Right forelimb (tissue), 1 donor: Measurements from ENCODE around the gene ACAD10.
"Not testable (repeated sequence)": the region's sequence is repeated elsewhere in the genome, so short reads cannot be mapped to it uniquely, and the experiment has no call there.

Source experiments
- DNase-seq: peaks from one replicate; pipeline ENCODE4 v3.0.0-alpha.2; 2018

Gene ACAD10

GRCh38 chr12:111685811-111686573 lies at the start of gene ACAD10, which contains the start of gene BRAP:
TSS of gene ACAD10 (plus strand) at chr12:111686053. CDS start at chr12:111692710, 6,657 bp downstream.
TSS of gene BRAP (minus strand) at chr12:111685956. CDS start at chr12:111685792, 164 bp downstream.
- DNase-seq = peak; percentile 96

DNA sequence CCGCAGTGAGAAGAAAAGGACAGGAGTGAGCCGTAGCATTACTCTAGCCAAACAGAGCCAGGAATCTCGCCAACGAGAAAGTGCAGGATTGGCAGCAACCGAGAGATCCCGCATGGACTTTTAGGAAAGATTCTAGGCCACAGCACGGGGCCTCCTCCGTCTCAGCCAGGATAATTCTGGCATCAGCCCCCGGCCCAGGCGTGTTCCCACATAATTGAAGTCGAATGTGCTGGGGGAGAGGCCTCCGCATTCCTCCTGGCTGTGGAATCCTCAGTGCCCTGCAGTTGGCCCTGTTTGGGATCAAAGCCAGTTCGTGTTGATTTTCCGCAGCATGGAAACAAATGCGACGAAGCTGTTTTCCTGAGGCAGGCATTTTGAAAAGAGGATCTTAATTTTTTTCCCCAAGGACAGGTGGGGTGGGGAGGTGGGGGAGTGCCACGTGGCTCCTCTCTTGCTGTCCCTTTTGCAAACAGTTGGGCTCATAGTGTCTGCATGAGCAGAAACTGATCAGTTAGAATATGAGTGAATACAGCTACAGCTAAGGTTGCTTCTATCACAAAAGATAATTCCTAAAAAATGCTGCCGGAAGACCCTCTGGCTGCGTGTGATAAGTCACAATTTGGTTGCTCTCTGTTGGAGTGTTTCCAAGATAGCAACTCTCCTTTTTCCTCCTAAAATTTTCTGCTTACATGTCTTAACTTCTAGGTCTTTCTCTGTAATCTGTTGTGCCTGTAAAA lies 49.5 kb upstream of the ACAD10 start:
- DNase-seq = peak; percentile 93

GRCh38 chr12:111638556-111638955 lies 47.3 kb upstream of the ACAD10 start:
- no peak for DNase-seq

GRCh38 chr12:111640506-111640905 lies 45.3 kb upstream of the ACAD10 start:
- no peak for DNase-seq

DNA sequence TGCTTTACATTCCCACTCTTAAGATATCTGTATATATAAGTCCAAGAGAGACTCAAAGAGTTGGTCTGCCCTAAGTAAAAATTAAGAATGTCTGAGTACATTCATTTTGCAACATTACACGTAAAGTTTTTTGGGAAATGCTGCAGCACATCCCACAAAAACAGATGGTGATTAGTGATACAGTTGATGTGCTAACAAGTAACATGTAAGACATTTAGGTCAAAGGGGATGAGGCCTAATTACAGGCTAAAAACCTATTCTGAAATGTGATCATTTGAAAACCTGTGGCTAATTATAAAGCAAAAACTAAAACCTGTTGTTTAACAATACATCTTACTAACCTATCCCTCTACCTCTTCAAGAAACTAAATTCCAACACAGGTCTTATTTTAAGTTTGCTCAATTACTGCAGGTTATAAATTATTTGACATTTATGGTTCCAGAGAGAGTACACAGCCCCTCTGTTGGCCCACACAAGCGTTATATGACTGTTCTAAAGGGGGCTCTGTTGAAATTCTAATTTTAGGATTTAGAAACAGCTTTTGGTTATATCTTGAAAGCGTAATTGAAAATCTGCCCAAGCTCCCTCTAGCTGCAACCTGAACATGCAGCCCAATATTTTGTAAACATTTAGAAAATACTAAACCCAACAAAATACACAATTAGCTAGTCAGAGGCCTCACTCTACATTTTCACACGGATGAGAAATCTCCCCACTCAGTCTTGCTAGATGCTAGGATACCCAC lies 43.0 kb upstream of the ACAD10 start:
- DNase-seq = no peak

GRCh38 chr12:111643427-111643826 lies 42.4 kb upstream of the ACAD10 start:
- DNase-seq = no peak

- no peak for DNase-seq
Measured at GRCh38 chr12:111645433-111645832, 40.4 kb upstream of the ACAD10 start.

DNA sequence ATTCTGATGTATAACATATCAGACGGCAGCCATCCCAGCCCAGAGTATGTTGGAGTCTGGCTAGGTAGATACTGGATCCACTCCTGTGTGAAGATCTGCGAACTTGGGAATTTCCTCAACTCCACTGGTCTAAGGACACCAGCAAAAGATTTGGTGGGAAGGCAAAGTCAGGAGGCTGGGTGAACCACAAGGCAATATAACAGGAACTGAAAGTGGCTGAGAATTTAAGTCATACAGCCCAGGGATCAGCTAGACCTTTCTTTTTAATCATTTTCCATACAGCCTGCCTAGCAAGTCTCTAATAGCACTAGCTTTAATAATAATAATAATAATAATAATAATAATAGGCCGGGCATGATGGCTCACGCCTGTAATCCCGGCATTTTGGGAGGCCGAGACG lies 34.9 kb upstream of the ACAD10 start:
- no peak for DNase-seq

GRCh38 chr12:111652530-111652929 lies 33.3 kb upstream of the ACAD10 start:
- DNase-seq = not testable (repeated sequence)

DNA sequence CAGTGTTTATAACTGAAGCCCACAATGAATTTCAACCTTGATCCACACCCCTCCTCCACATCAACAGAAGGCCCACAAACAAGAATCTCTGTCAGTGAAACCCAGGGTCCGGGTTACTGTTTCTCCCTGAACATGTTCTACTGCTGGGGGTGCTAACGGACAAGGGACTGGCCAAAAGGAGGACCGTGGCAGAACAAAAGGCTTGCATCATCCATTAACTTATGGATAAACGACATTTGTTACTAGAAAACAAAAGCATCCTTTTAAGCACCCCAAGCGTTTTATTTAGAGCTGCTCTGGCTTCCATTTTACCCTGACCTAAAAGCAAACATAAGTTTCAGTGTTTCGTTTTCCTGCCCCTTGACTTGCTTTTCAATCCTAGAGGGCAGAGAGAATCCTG lies 32.3 kb upstream of the ACAD10 start:
- DNase-seq = no peak

DNA sequence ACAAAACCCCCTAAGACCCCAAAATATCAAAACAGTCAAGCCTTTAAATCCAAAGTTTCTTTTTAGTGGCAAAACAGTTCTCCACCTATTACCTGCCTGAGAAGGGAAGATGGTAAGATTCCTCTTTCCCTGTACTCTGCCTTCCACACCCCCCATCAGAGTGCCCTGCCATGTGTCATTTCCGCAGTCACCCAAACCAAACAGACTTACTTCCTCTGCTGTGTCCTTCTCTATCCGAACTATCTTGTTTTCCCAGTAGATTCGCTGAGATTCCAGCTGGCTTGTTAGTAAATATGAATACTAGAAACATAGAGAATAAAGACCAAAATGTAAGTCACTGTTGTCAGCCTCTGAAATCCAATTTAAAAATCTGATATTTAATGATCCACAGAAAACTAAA lies 30.5 kb upstream of the ACAD10 start:
- no peak for DNase-seq

- DNase-seq = no peak
Measured at GRCh38 chr12:111656016-111656415, 29.8 kb upstream of the ACAD10 start.

DNA sequence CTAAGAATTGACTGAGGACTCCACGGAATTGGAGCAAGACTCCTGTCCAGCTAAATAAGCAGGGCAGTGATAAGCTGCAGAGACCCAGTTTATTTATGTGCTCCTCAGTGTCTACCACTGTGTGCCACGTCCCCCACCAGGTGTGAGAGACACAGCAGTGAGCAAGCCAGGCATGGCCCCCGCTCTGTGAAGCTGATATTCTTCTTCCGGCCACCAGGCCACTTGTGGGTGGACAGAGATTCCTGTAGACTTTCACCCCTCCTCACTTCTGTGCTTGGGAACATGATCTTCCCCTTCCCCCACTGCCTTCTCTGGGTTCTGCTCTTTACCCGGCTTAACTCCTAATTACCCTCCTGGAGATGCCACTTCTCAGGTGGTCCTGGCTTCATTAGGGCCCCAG lies 21.4 kb upstream of the ACAD10 start:
- no peak for DNase-seq

DNA sequence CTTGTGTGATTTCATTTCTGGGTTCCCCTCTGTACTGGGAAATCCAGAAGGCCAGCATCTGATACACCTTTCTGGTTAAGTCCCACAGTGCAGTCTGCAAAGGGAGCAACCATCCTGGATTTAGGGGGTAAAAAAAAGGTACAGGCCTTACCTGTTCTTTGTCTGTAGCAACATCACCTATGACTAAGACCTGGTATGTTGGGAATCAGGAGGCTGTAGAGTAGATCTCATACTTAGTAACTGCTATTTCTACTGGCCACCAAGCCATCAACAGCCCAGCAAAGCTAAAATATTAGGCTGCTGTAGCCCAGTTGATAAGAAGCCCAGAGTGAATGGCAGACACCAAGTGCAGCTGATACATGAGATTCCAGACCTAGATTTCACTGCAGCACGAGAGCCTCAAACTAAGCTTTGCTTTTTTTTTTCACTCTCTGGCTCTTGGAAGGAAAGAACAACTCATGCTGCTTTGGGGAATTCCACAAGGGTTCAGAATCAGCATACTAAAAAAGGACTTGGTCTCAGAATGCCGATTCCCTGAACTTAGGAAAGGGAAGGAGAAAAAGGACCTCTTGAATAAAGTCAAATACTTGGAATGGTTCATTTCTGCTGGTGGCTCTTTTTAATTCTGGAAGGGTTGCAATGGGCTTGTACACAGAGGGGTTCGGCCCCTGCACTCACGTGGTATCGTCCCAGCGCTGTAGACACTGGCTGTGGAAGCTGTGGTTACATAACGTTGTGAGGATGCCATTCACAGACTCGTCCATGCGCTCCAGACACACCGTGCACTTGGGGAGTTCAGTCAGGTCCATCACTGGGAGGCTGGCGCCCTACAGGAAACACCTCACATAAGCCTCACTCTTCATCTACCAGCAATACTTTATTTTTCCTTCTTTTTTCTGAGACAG lies 20.6 kb upstream of the ACAD10 start:
- DNase-seq = no peak

DNA sequence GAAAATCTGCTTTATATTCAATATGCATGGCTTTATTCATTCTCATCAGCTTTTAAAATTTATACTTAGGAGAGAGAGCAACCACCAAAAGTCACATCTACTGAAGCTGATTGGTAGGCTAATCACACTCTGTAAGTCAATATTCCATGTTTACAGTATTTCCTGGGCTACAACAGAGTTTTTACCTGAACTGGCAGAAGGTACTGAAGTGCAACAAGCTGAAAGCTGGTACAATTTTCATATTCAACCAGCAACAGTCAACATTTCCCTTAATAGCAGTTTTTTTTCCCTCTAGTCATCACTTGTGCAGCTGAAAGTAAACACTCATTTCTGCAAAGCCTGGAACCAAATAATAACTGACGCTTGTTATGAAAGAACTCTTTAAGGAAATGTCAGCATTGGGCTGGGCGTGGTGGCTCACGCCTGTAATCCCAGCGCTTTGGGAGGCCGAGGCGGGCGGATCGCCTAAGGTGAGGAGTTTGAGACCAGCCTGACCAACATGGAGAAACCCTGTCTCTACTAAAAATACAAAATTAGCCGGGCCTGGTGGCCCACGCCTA lies 13.0 kb upstream of the ACAD10 start:
- no peak for DNase-seq

GRCh38 chr12:111673503-111673902 lies 12.3 kb upstream of the ACAD10 start:
- no peak for DNase-seq

DNA sequence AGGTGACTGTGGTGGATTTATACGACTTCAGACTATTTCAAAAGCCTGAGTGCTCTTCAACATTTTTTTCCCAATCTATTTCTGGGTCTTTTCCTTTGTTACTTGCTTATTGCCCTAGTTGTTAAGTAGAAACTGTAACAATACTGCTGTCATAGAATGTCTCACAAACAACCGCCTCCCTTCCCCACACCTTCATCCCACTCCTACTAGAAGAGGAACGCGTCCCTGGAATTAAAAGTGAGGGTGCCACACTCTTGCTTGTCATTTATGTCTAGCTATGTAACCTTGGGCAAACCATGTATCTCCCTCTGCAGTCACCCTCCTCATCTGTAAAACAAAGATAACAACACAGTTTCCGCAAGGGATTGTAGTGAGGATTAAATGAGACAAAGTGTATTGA lies 8.7 kb upstream of the ACAD10 start:
- DNase-seq = no peak

DNA sequence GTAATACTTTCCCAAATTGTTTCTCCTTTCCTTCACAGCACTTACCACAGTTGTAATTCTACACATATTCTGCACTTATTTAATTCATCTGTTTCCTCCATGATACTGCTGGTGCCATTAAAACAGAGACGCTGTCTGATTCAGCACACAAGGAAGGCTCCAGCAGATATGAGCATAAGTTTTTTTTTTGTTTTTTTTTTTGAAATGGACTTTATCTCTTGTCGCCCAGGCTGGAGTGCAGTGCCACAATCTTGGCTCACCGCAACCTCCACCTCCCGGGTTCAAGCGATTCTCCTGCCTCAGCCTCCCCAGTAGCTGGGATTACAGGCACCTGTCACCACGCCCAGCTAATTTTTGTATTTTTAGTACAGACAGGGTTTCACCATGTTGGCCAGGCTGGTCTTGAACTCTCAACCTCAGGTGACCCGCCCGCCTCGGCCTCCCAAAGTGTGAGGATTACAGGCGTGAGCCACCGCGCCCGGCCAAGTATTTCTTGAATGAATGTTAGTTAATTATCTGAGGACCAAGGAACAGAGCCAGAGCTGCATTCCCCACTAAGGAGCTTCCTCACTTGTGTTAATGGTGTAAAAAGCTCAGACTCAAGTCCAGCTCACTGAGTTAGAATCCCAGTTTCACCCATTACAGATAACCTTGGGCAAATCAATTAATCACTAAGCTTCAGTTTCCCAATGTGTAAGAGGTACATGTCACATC lies 1.2 kb upstream of the ACAD10 start:
- not testable (repeated sequence) for DNase-seq

GRCh38 chr12:111685322-111685810 lies 487 bp upstream of the ACAD10 start:
- DNase-seq = no peak

DNA sequence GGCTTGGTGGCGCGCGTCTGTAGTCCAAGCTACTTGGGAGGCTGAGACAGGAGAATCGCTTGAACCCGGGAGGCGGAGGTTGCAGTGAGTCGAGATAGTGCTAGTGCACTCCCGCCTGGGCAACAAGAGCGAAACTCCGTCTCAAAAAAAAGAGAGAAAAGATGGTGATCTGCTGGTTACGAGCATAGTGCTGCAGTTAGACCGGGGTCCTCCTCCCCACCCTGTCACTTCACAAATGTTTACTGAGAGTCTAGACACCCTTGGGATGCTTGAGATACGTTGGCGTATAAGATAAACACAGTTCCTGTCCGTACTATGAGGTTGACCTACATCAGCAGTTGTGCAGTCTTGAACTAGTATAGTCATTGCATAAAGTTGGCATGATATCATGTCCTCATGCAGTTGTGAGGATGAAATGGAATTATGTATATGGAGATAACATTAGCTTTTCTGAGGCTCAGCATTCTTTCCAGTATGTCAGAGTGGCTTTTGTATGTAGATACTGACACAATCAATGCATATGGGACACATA lies 787 bp downstream of the ACAD10 start:
- DNase-seq = no peak

GRCh38 chr12:111687255-111687654 lies 1.4 kb downstream of the ACAD10 start:
- no peak for DNase-seq
